Tibial nerve (tissue), 4 donors: ENCODE measurements around the gene LPAR1. TPM values are rescaled to one million over a fixed set of nuclear protein-coding genes. Genes with fewer than 3 reads are reported as not detected.

Source experiments
- DNase-seq, 2 donors: peaks; one replicate each; pipeline ENCODE4 v3.0.0-alpha.2; 2019; ENCODE audit warnings: low spot score in 2 of 2
- H3K27ac ChIP-seq, 4 donors: fragments of 200-600 bp; sonication (generic) in 3 of 4; one replicate each; pipeline ENCODE4 v1.5.1; 2017 to 2019; ENCODE audit warnings: mild to moderate bottlenecking in 1 of 4
- H3K27me3 ChIP-seq, 2 donors: fragments of 200-600 bp; sonication (generic) in 1 of 2; one replicate each; pipeline versions ENCODE4 v1.5.1 to v1.6.0; 2017 to 2019
- H3K36me3 ChIP-seq, 3 donors: fragments of 200-600 bp; sonication (generic); one replicate each; pipeline ENCODE4 v1.5.1; 2018 to 2019
- H3K4me1 ChIP-seq, 4 donors: fragments of 200-600 bp; sonication (generic) in 3 of 4; one replicate each; pipeline ENCODE4 v1.5.1; 2017 to 2019
- H3K4me3 ChIP-seq, 4 donors: fragments of 200-600 bp; sonication (generic) in 3 of 4; one replicate each; pipeline ENCODE4 v1.5.1; 2017 to 2019; ENCODE audit warnings: mild to moderate bottlenecking in 1 of 4, moderate library complexity in 1 of 4
- H3K9me3 ChIP-seq, 4 donors: fragments of 200-600 bp; sonication (generic) in 3 of 4; one replicate each; pipeline ENCODE4 v1.5.1; 2017 to 2019
- CTCF ChIP-seq, 5 experiments: fragments of 200-600 bp in 3 of 5; fragments of 450-650 bp in 2 of 5; sonication (generic) in 3 of 5; IDR thresholded peaks; one replicate each; pipeline ENCODE4 v1.5.1; 2016 to 2019; ENCODE audit warnings: antibody characterized with exemption in 5 of 5, mild to moderate bottlenecking in 3 of 5, moderate library complexity in 2 of 5
- EP300 ChIP-seq, 2 donors: sonication (generic); formaldehyde crosslinking; IDR thresholded peaks; one replicate each; pipeline ENCODE4 v1.6.1; 2017; ENCODE audit warnings: antibody characterized with exemption in 2 of 2, mild to moderate bottlenecking in 1 of 2
- POLR2A ChIP-seq, 2 donors: fragments of 450-650 bp; IDR thresholded peaks; one replicate each; pipeline ENCODE4 v1.6.1; 2017; ENCODE audit warnings: antibody characterized with exemption in 2 of 2, mild to moderate bottlenecking in 2 of 2, moderate library complexity in 2 of 2
- WGBS, 2 donors: methylation state at CpG; one replicate each; pipeline ENCODE4 v1.1.5; 2018; 5-methylcytosine and 5-hydroxymethylcytosine counted together
- total RNA-seq, 4 donors: library from RNA; depleted of rRNA; stranded (reverse); fragments of >200 nt; gene quantifications; one replicate each; pipeline ENCODE4 v1.1.0, GENCODE V29; 2016

Gene LPAR1
- total RNA-seq, 4 donors from 2014 or later: 156 to 238 (median 199) TPM

DNA sequence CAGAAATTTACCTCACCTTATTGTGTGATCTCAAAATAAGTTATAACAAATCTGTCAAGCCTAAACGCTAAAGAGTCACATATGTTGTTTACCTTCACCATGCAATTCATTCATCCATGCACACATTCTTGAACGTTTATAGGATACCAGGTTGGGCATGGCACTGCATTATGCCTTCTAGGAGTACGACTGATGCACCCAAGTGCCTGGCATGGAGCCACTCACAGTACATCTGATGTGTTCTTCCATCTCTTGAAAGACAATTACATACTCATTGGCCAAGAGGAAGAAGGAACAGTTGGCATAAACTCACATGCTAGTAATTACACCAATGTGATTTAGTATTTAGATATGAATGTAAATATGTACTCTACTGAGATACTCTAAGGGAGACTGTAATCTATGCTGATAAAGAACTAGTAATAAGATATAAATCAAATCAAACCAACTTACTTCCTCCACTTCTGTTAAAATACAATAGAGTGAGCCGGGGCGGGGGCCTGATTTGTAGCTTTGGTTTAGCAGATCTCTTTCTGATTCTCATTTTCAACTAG is 90.7 kb downstream of the LPAR1 start:
- H3K9me3 ChIP-seq: no peaks in the 10 kb centered on the region
- H3K36me3 ChIP-seq: no peaks in the 10 kb centered on the region
- no peak for DNase-seq
- no peak for TF ChIP-seq CTCF (IDR thresholded peaks at IDR 0.05)
- TF ChIP-seq POLR2A (IDR thresholded peaks at IDR 0.05): no peak
- no peak for TF ChIP-seq EP300 (IDR thresholded peaks at IDR 0.05)
- H3K4me3 ChIP-seq: no peak overlapping the region
- H3K27me3 ChIP-seq: no peaks in the 10 kb centered on the region
- WGBS, 2 donors: 73 to 81% methylated on average over 5 of the region's 5 CpGs
- peaks cover 0 to 69% (median 7%) of the 10 kb centered on the region in 4 donors for H3K4me1 ChIP-seq
- no peak overlapping the region for H3K27ac ChIP-seq

- Histone ChIP-seq H3K4me1 (peaks cover 0 to 49% (median 7%) of the 10 kb centered on the region in 4 donors), H3K36me3 (peaks cover 0 to 17% (median 0%) of the 10 kb centered on the region in 3 donors), H3K9me3 (no peaks in the 10 kb centered on the region), H3K27me3 (no peaks in the 10 kb centered on the region), H3K4me3 (no peak overlapping the region), H3K27ac (no peak overlapping the region)
- 74 to 75% methylated on average over 1 of the region's 1 CpG for WGBS, 2 donors
- DNase-seq: no peak
- no peak for TF ChIP-seq CTCF (IDR thresholded peaks at IDR 0.05)
- no peak for TF ChIP-seq POLR2A (IDR thresholded peaks at IDR 0.05)
- TF ChIP-seq EP300 (IDR thresholded peaks at IDR 0.05): no peak
Measured at GRCh38 chr9:110942522-110942921, 95.7 kb downstream of the LPAR1 start.

- Histone ChIP-seq H3K9me3 (no peaks in the 10 kb centered on the region), H3K4me1 (peaks cover 0 to 56% (median 15%) of the 10 kb centered on the region in 4 donors), H3K4me3 (no peak overlapping the region), H3K36me3 (peaks cover 0 to 17% (median 0%) of the 10 kb centered on the region in 3 donors), H3K27me3 (no peaks in the 10 kb centered on the region), H3K27ac (no peak overlapping the region)
- WGBS, 2 donors: 94 to 96% methylated on average over 6 of the region's 6 CpGs
- DNase-seq: no peak
- TF ChIP-seq POLR2A (IDR thresholded peaks at IDR 0.05) (no peak), EP300 (IDR thresholded peaks at IDR 0.05) (no peak), CTCF (IDR thresholded peaks at IDR 0.05) (no peak)
Measured at GRCh38 chr9:110940951-110941557, 97.2 kb downstream of the LPAR1 start.

DNA sequence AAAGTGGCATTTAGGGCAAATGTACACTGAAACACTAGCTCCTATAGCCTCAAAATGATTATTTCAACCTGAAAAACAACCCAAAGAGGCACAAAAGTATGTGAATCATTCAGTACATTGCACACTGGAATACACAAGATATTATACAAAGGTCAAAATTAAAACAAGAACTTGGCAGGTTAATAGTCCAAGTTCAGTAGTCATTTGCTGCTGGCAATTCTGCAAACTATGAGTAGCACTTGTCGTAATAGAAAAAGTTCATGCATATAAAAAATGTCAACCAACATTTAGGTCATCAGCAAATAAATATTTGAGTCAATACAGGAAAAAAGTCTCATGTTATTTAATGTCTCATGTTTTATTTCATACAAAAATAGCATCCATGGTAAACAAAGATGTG is 98.7 kb downstream of the LPAR1 start:
- no peaks in the 10 kb centered on the region for H3K27me3 ChIP-seq

GRCh38 chr9:110939047-110939446 is 99.2 kb downstream of the LPAR1 start:
- Histone ChIP-seq H3K36me3 (peaks cover 0 to 17% (median 0%) of the 10 kb centered on the region in 3 donors), H3K27me3 (no peaks in the 10 kb centered on the region), H3K9me3 (no peaks in the 10 kb centered on the region), H3K27ac (peak overlapping the region in 1 of 4 donors; percentile 82), H3K4me3 (no peak overlapping the region), H3K4me1 (peaks cover 0 to 61% (median 15%) of the 10 kb centered on the region in 4 donors)
- TF ChIP-seq EP300 (IDR thresholded peaks at IDR 0.05): no peak
- no peak for TF ChIP-seq POLR2A (IDR thresholded peaks at IDR 0.05)
- TF ChIP-seq CTCF (IDR thresholded peaks at IDR 0.05): no peak
- DNase-seq: no peak
- 87 to 89% methylated on average over 5 of the region's 5 CpGs for WGBS, 2 donors

More for the DNA sequence above, 98.7 kb downstream of the LPAR1 start:
- TF ChIP-seq EP300 (IDR thresholded peaks at IDR 0.05): no peak
- H3K4me1 ChIP-seq: peaks cover 0 to 57% (median 15%) of the 10 kb centered on the region in 4 donors
- DNase-seq: no peak
- no peak overlapping the region for H3K4me3 ChIP-seq
- WGBS, 2 donors: 50 to 52% methylated on average over 1 of the region's 1 CpG
- H3K9me3 ChIP-seq: no peaks in the 10 kb centered on the region
- H3K27ac ChIP-seq: no peak overlapping the region
- H3K36me3 ChIP-seq: peaks cover 0 to 17% (median 0%) of the 10 kb centered on the region in 3 donors
